ENCODE measurements around the gene UST.
A peak's percentile ranks its signal among the peaks of the same experiment; 100 is the strongest.

Gene UST

GRCh38 chr6:149059557-149059956 is 312.7 kb downstream of the UST start:
- TF ChIP-seq POU2F2 (IDR thresholded peaks at IDR 0.05; ENCODE audit: low read depth, low read length) (no peak), PAX5 (IDR thresholded peaks at IDR 0.05; ENCODE audit: insufficient read depth, low read length, severe bottlenecking) (no peak), POLR2AphosphoS5 (IDR thresholded peaks at IDR 0.05; ENCODE audit: low read depth, low read length) (no peak)
- no peak for FAIRE-seq
- no peak for DNase-seq (ENCODE audit: insufficient read length, low spot score)

GRCh38 chr6:149060300-149060984 is 313.6 kb downstream of the UST start:
- FAIRE-seq (peak; percentile 83), DNase-seq (ENCODE audit: insufficient read length, low spot score) (no peak)
- peak; percentile 62 for TF ChIP-seq SPI1 (IDR thresholded peaks at IDR 0.05; ENCODE audit: low read depth, low read length)
- TF ChIP-seq PAX5 (IDR thresholded peaks at IDR 0.05; ENCODE audit: insufficient read depth, low read length, severe bottlenecking), result no peak

- DNase-seq (ENCODE audit: insufficient read length, low spot score) (no peak), FAIRE-seq (no peak)
- no peak for TF ChIP-seq TAF1 (IDR thresholded peaks at IDR 0.05; ENCODE audit: low read depth, low read length)
These were observed 314.3 kb downstream of the UST start for GRCh38 chr6:149060985-149061760.

GRCh38 chr6:149061930-149062329 is 315.1 kb downstream of the UST start:
- no peak for TF ChIP-seq TAF1 (IDR thresholded peaks at IDR 0.05; ENCODE audit: low read depth, low read length)
- no peak for TF ChIP-seq SPI1 (IDR thresholded peaks at IDR 0.05; ENCODE audit: low read depth, low read length)
- no peak for TF ChIP-seq PAX5 (IDR thresholded peaks at IDR 0.05; ENCODE audit: insufficient read depth, low read length, severe bottlenecking)
- TF ChIP-seq POU2F2 (IDR thresholded peaks at IDR 0.05; ENCODE audit: low read depth, low read length), result no peak
- no peak for TF ChIP-seq POLR2A (IDR thresholded peaks at IDR 0.05; ENCODE audit: low read depth, low read length)
- TF ChIP-seq POLR2AphosphoS5 (IDR thresholded peaks at IDR 0.05; ENCODE audit: low read depth, low read length), result no peak
- DNase-seq (ENCODE audit: insufficient read length, low spot score) (no peak), FAIRE-seq (peak; percentile 71)

GRCh38 chr6:149062653-149063348 is 316.0 kb downstream of the UST start:
- DNase-seq (ENCODE audit: insufficient read length, low spot score), result no peak
- FAIRE-seq, result no peak

GRCh38 chr6:149063468-149063867 is 316.6 kb downstream of the UST start:
- TF ChIP-seq PAX5 (IDR thresholded peaks at IDR 0.05; ENCODE audit: insufficient read depth, low read length, severe bottlenecking) (no peak), SPI1 (IDR thresholded peaks at IDR 0.05; ENCODE audit: low read depth, low read length) (no peak), POLR2AphosphoS5 (IDR thresholded peaks at IDR 0.05; ENCODE audit: low read depth, low read length) (no peak), POLR2A (IDR thresholded peaks at IDR 0.05; ENCODE audit: low read depth, low read length) (no peak), TAF1 (IDR thresholded peaks at IDR 0.05; ENCODE audit: low read depth, low read length) (no peak), POU2F2 (IDR thresholded peaks at IDR 0.05; ENCODE audit: low read depth, low read length) (no peak)
- DNase-seq (ENCODE audit: insufficient read length, low spot score) (no peak), FAIRE-seq (no peak)

More at GRCh38 chr6:149062653-149063348, 316.0 kb downstream of the UST start:
- TF ChIP-seq POU2F2 (IDR thresholded peaks at IDR 0.05; ENCODE audit: low read depth, low read length) (no peak), POLR2A (IDR thresholded peaks at IDR 0.05; ENCODE audit: low read depth, low read length) (no peak), TAF1 (IDR thresholded peaks at IDR 0.05; ENCODE audit: low read depth, low read length) (no peak)

GRCh38 chr6:149064001-149064659 is 317.3 kb downstream of the UST start:
- TF ChIP-seq POLR2AphosphoS5 (IDR thresholded peaks at IDR 0.05; ENCODE audit: low read depth, low read length), result no peak
- TF ChIP-seq POU2F2 (IDR thresholded peaks at IDR 0.05; ENCODE audit: low read depth, low read length), result no peak
- TF ChIP-seq SPI1 (IDR thresholded peaks at IDR 0.05; ENCODE audit: low read depth, low read length), result no peak
- TF ChIP-seq POLR2A (IDR thresholded peaks at IDR 0.05; ENCODE audit: low read depth, low read length), result no peak
- no peak for TF ChIP-seq PAX5 (IDR thresholded peaks at IDR 0.05; ENCODE audit: insufficient read depth, low read length, severe bottlenecking)
- no peak for TF ChIP-seq TAF1 (IDR thresholded peaks at IDR 0.05; ENCODE audit: low read depth, low read length)
- no peak for FAIRE-seq

GRCh38 chr6:149064660-149065015 is 317.8 kb downstream of the UST start:
- TF ChIP-seq POU2F2 (IDR thresholded peaks at IDR 0.05; ENCODE audit: low read depth, low read length), result no peak
- no peak for TF ChIP-seq POLR2AphosphoS5 (IDR thresholded peaks at IDR 0.05; ENCODE audit: low read depth, low read length)
- TF ChIP-seq PAX5 (IDR thresholded peaks at IDR 0.05; ENCODE audit: insufficient read depth, low read length, severe bottlenecking), result no peak
- no peak for TF ChIP-seq TAF1 (IDR thresholded peaks at IDR 0.05; ENCODE audit: low read depth, low read length)
- no peak for TF ChIP-seq POLR2A (IDR thresholded peaks at IDR 0.05; ENCODE audit: low read depth, low read length)
- no peak for TF ChIP-seq SPI1 (IDR thresholded peaks at IDR 0.05; ENCODE audit: low read depth, low read length)
- FAIRE-seq, result no peak
- no peak for DNase-seq (ENCODE audit: insufficient read length, low spot score)

More at GRCh38 chr6:149064001-149064659, 317.3 kb downstream of the UST start:
- no peak for DNase-seq (ENCODE audit: insufficient read length, low spot score)

- DNase-seq (ENCODE audit: insufficient read length, low spot score) (no peak), FAIRE-seq (peak; percentile 9)
- TF ChIP-seq PAX5 (IDR thresholded peaks at IDR 0.05; ENCODE audit: insufficient read depth, low read length, severe bottlenecking), result no peak
- no peak for TF ChIP-seq POLR2AphosphoS5 (IDR thresholded peaks at IDR 0.05; ENCODE audit: low read depth, low read length)
- no peak for TF ChIP-seq SPI1 (IDR thresholded peaks at IDR 0.05; ENCODE audit: low read depth, low read length)
- no peak for TF ChIP-seq TAF1 (IDR thresholded peaks at IDR 0.05; ENCODE audit: low read depth, low read length)
- no peak for TF ChIP-seq POLR2A (IDR thresholded peaks at IDR 0.05; ENCODE audit: low read depth, low read length)
- no peak for TF ChIP-seq POU2F2 (IDR thresholded peaks at IDR 0.05; ENCODE audit: low read depth, low read length)
These were observed 318.3 kb downstream of the UST start for GRCh38 chr6:149065121-149065520.

Measured in GM12891 (cell line).